Measurements from ENCODE around the gene TECTA. TPM values are rescaled to one million over a fixed set of nuclear protein-coding genes. Genes with fewer than 3 reads are reported as not detected.

The TECTA gene
- polyA plus RNA-seq, 1 donor from 2014 or later: 3.3 TPM

GRCh38 chr11:121159741-121160140 is 58.7 kb downstream of the TECTA start:
- TF ChIP-seq TAF1 (IDR thresholded peaks at IDR 0.05; ENCODE audit: low read depth) (no peak), RAD21 (conservative IDR thresholded peaks at IDR 0.05) (no peak), EZH2 (IDR thresholded peaks at IDR 0.05; ENCODE audit: borderline replicate concordance, insufficient read depth, low read length, poor library complexity, severe bottlenecking) (no peak), SMC3 (conservative IDR thresholded peaks at IDR 0.05; ENCODE audit: poor library complexity) (no peak), REST (IDR thresholded peaks at IDR 0.05; ENCODE audit: borderline replicate concordance) (no peak), MXI1 (conservative IDR thresholded peaks at IDR 0.05; ENCODE audit: poor library complexity, severe bottlenecking) (no peak), POLR2AphosphoS5 (IDR thresholded peaks at IDR 0.05) (no peak)
- H3K27me3 ChIP-seq (ENCODE audit: insufficient read depth, low read depth, low read length): no peaks in the 10 kb centered on the region
- no peak overlapping the region for H3K9ac ChIP-seq (ENCODE audit: low read length)
- no peak overlapping the region for H2AFZ ChIP-seq (ENCODE audit: low read depth, low read length)
- H3K4me2 ChIP-seq (ENCODE audit: low read length): no peak overlapping the region
- H3K9me2 ChIP-seq (ENCODE audit: insufficient read depth, low read length): no peaks in the 10 kb centered on the region
- H3F3A ChIP-seq (ENCODE audit: insufficient read depth, low read length, poor library complexity, severe bottlenecking): no peaks in the 10 kb centered on the region
- H3K9me3 ChIP-seq (ENCODE audit: low read length): no peaks in the 10 kb centered on the region
- H3K79me2 ChIP-seq (replicated peaks; ENCODE audit: insufficient read depth, low read length): no peaks in the 10 kb centered on the region
- H4K20me1 ChIP-seq (ENCODE audit: insufficient read depth): no peaks in the 10 kb centered on the region
- no peak overlapping the region for H3K27ac ChIP-seq (ENCODE audit: low read length)
- H3K36me3 ChIP-seq (ENCODE audit: insufficient read depth, low read length): peaks cover 6% of the 10 kb centered on the region
- no peak overlapping the region for H3K4me3 ChIP-seq (ENCODE audit: low read length)

GRCh38 chr11:121161349-121161917 is 60.4 kb downstream of the TECTA start:
- no peaks in the 10 kb centered on the region for H3K79me2 ChIP-seq (replicated peaks; ENCODE audit: insufficient read depth, low read length)
- peaks cover 6% of the 10 kb centered on the region for H3K36me3 ChIP-seq (ENCODE audit: insufficient read depth, low read length)
- no peaks in the 10 kb centered on the region for H3K9me2 ChIP-seq (ENCODE audit: insufficient read depth, low read length)
- H3F3A ChIP-seq (ENCODE audit: insufficient read depth, low read length, poor library complexity, severe bottlenecking): no peaks in the 10 kb centered on the region
- H3K9ac ChIP-seq (ENCODE audit: low read length): no peak overlapping the region
- no peaks in the 10 kb centered on the region for H4K20me1 ChIP-seq (ENCODE audit: insufficient read depth)
- TF ChIP-seq CTCF (IDR thresholded peaks at IDR 0.05; ENCODE audit: poor library complexity, severe bottlenecking) (no peak), REST (IDR thresholded peaks at IDR 0.05; ENCODE audit: borderline replicate concordance) (no peak), TAF1 (IDR thresholded peaks at IDR 0.05; ENCODE audit: low read depth) (no peak), EP300 (conservative IDR thresholded peaks at IDR 0.05; ENCODE audit: poor library complexity, severe bottlenecking) (no peak), RAD21 (conservative IDR thresholded peaks at IDR 0.05) (no peak)
- no peak overlapping the region for H3K27ac ChIP-seq (ENCODE audit: low read length)
- H2AFZ ChIP-seq (ENCODE audit: low read depth, low read length): no peak overlapping the region
- no peaks in the 10 kb centered on the region for H3K27me3 ChIP-seq (ENCODE audit: insufficient read depth, low read depth, low read length)
- no peak overlapping the region for H3K4me3 ChIP-seq (ENCODE audit: low read length)
- H3K4me2 ChIP-seq (ENCODE audit: low read length): no peak overlapping the region
- no peaks in the 10 kb centered on the region for H3K9me3 ChIP-seq (ENCODE audit: low read length)
